ENCODE data around the gene KCP.
"Not testable (repeated sequence)": the region's sequence is repeated elsewhere in the genome, so short reads cannot be mapped to it uniquely, and the experiment has no call there.

Gene KCP
- 13.9 to 219 (median 60.2) reads per million in 18 experiments for total RNA-seq

GRCh38 chr7:128910569-128910945 lies at the start of gene KCP:
Gene KCP (minus strand): TSS chr7:128910709. CDS start chr7:128910676, 33 bp downstream.
- DNase-seq: no peak

- DNase-seq: no peak
These were observed 48.8 kb upstream of the KCP start for GRCh38 chr7:128959296-128959695.

- DNase-seq: no peak
These were observed 45.5 kb upstream of the KCP start for GRCh38 chr7:128955981-128956380.

GRCh38 chr7:128954830-128955802 lies 44.6 kb upstream of the KCP start:
- no peak for DNase-seq

GRCh38 chr7:128954150-128954549 lies 43.6 kb upstream of the KCP start:
- no peak for DNase-seq

- DNase-seq: peak; percentile 49 to 71
These were observed 40.8 kb upstream of the KCP start for GRCh38 chr7:128951296-128951695.

- DNase-seq: peak; percentile 87 to 90
These were observed 38.7 kb upstream of the KCP start for GRCh38 chr7:128948976-128949760.

- DNase-seq: peak in 1 of 2 donors; percentile 29
These were observed 37.9 kb upstream of the KCP start for GRCh38 chr7:128948312-128948973.

- no peak for DNase-seq
These were observed 37.3 kb upstream of the KCP start for GRCh38 chr7:128947854-128948253.

GRCh38 chr7:128946936-128947830 lies 36.7 kb upstream of the KCP start:
- peak; percentile 13 to 38 for DNase-seq

GRCh38 chr7:128945668-128946366 lies 35.3 kb upstream of the KCP start:
- no peak for DNase-seq

GRCh38 chr7:128944487-128945236 lies 34.2 kb upstream of the KCP start:
- peak in 1 of 2 donors; percentile 12 for DNase-seq

- not testable (repeated sequence) for DNase-seq
These were observed 32.7 kb upstream of the KCP start for GRCh38 chr7:128943251-128943650.

- DNase-seq: no peak
These were observed 31.5 kb upstream of the KCP start for GRCh38 chr7:128941946-128942526.

GRCh38 chr7:128941323-128941890 lies 30.9 kb upstream of the KCP start:
- DNase-seq: no peak

- DNase-seq: peak; percentile 92 to 93
These were observed 30.2 kb upstream of the KCP start for GRCh38 chr7:128940494-128941322.

- DNase-seq: peak; percentile 81 to 86
These were observed 29.4 kb upstream of the KCP start for GRCh38 chr7:128939861-128940410.
